Endothelial cell (in vitro differentiated cells): ENCODE data around the gene ZNF341. TPM values are rescaled to one million over a fixed set of nuclear protein-coding genes. Genes with fewer than 3 reads are reported as not detected.

Experiments
- DNase-seq: peaks from one replicate; pipeline ENCODE4 v3.0.0; 2021; ENCODE audit warnings: low spot score
- H3K27ac Mint-ChIP-seq: one replicate; pipeline ENCODE4 v1.8.0; 2021; ENCODE audit warnings: mixed read lengths, inconsistent platforms; ENCODE audit not compliant: unreplicated experiment
- H3K27me3 Mint-ChIP-seq: one replicate; pipeline ENCODE4 v1.8.0; 2021; ENCODE audit warnings: mild to moderate bottlenecking, moderate library complexity, mixed read lengths, inconsistent platforms; ENCODE audit not compliant: unreplicated experiment
- H3K36me3 Mint-ChIP-seq: one replicate; pipeline ENCODE4 v1.8.0; 2021; ENCODE audit warnings: mild to moderate bottlenecking, low read depth, mixed read lengths, inconsistent platforms; ENCODE audit not compliant: unreplicated experiment
- H3K4me1 Mint-ChIP-seq: one replicate; pipeline ENCODE4 v1.8.0; 2021; ENCODE audit warnings: mild to moderate bottlenecking, mixed read lengths, inconsistent platforms; ENCODE audit not compliant: unreplicated experiment
- H3K4me3 Mint-ChIP-seq: one replicate; pipeline ENCODE4 v1.8.0; 2021; ENCODE audit warnings: mild to moderate bottlenecking, mixed read lengths, inconsistent platforms; ENCODE audit not compliant: unreplicated experiment
- H3K9me3 Mint-ChIP-seq: one replicate; pipeline ENCODE4 v1.8.0; 2021; ENCODE audit warnings: mixed read lengths, inconsistent platforms; ENCODE audit not compliant: unreplicated experiment
- total RNA-seq: library from RNA; stranded (reverse); fragmentation: NEBNext Ultra II Directional; extraction: Animal tissue kit (Norgen Biotek cat#: 25700); gene quantifications from one replicate; pipeline ENCODE4 v1.2.1, GENCODE V29; 2021; ENCODE audit not compliant: unreplicated experiment
- TF ChIP-seq, protein P1 (sequence below): fragments of 200-600 bp; sonication (generic); IDR thresholded peaks from one replicate; pipeline ENCODE4 v1.5.0; 2021; ENCODE audit warnings: antibody characterized with exemption; ENCODE audit not compliant: unreplicated experiment

ZNF341 gene
- total RNA-seq, 1 donor from 2014 or later = 3.5 TPM

DNA sequence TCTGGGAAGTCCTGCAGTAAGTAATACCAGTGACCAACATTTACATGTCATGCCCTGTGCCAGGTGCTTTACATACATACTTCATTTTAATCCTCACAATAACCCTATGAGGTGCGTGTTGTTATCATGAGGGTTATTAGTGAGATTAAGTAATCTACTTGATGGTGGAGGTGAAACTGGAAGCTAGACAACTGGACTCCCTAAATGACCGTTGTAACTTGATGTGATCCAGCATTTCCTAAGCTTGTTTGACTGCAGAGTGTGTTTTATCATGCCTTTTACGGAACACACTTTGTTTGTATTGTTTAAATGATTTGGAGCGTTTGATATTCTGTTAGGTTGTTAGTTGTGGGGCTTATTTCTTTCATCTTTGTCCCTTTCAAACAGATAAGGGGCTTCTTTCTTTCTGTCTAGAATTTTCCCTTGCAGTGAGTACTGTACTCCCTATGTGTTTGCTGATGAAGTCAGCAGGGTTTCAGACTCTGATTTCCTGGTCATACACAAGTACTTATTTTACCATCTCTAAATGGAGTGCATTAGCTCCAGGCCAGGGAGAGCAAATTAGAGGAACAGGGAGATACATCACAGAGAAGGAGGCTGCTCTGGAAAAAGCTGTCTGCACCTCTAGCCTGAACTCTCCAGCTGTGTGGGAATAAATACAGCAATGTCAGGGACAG lies 109.1 kb downstream of the ZNF341 start:
- Mint-ChIP-seq H3K27ac (no peak overlapping the region), H3K36me3 (peaks cover 3% of the 10 kb centered on the region), H3K4me3 (no peak overlapping the region), H3K27me3 (no peaks in the 10 kb centered on the region), H3K4me1 (peaks cover 86% of the 10 kb centered on the region), H3K9me3 (no peaks in the 10 kb centered on the region)
- TF ChIP-seq, protein P1, sequence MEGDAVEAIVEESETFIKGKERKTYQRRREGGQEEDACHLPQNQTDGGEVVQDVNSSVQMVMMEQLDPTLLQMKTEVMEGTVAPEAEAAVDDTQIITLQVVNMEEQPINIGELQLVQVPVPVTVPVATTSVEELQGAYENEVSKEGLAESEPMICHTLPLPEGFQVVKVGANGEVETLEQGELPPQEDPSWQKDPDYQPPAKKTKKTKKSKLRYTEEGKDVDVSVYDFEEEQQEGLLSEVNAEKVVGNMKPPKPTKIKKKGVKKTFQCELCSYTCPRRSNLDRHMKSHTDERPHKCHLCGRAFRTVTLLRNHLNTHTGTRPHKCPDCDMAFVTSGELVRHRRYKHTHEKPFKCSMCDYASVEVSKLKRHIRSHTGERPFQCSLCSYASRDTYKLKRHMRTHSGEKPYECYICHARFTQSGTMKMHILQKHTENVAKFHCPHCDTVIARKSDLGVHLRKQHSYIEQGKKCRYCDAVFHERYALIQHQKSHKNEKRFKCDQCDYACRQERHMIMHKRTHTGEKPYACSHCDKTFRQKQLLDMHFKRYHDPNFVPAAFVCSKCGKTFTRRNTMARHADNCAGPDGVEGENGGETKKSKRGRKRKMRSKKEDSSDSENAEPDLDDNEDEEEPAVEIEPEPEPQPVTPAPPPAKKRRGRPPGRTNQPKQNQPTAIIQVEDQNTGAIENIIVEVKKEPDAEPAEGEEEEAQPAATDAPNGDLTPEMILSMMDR = no peak
- DNase-seq = no peak

DNA sequence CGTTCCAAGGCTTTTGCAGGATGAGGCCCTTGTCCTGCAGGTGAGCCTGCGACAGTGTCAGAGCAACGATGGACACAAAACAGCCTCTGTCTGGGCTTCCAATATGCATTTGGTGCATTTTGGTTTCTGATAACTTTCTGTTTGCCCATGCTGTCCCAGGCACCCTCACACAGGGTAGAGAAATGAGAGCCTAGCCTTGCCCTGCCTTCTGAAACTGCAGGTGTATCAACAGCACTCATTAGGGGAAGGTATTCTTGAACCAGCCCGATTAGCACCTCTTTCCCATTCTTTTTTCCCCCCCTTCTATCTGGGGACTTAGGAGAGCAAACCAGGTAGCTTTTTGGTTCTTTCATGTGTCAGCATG lies 109.6 kb downstream of the ZNF341 start:
- Mint-ChIP-seq H3K36me3 (no peaks in the 10 kb centered on the region), H3K27ac (no peak overlapping the region), H3K4me1 (peaks cover 87% of the 10 kb centered on the region), H3K9me3 (no peaks in the 10 kb centered on the region), H3K27me3 (no peaks in the 10 kb centered on the region), H3K4me3 (no peak overlapping the region)
- DNase-seq = no peak
- TF ChIP-seq, protein P1 = no peak

Other genes starting within 250 kb of the ZNF341 start
- gene CBFA2T2, start 241.9 kb upstream of the ZNF341 start, total RNA-seq = 17.5 TPM
- not detected for gene C20orf144, start 69.7 kb upstream of the ZNF341 start, total RNA-seq
- gene ACTL10, start 65.1 kb upstream of the ZNF341 start, total RNA-seq = not detected
- 9.8 TPM for gene NECAB3, start 57.6 kb upstream of the ZNF341 start, total RNA-seq
- gene E2F1, start 45.6 kb upstream of the ZNF341 start, total RNA-seq = 6.7 TPM
- gene PXMP4, start 11.7 kb upstream of the ZNF341 start, total RNA-seq = 6.0 TPM
- gene CHMP4B, start 79.4 kb downstream of the ZNF341 start, total RNA-seq = 117 TPM